WTC11 (cell line): ENCODE measurements around the gene C19orf85. TPM values are rescaled to one million over a fixed set of nuclear protein-coding genes. Genes with fewer than 3 reads are reported as not detected.

ENCODE experiments used
- CDX4 ChIP-seq: fragments of 250-450 bp; sonication (Bioruptor Pico); IDR thresholded peaks from 2 replicates; pipeline ENCODE4 v1.9.0; 2021; ENCODE audit warnings: moderate library complexity, mild to moderate bottlenecking, inconsistent platforms, borderline replicate concordance
- ESRRA ChIP-seq: sonication (generic); formaldehyde crosslinking; IDR thresholded peaks from 2 replicates; pipeline ENCODE4 v1.8.1; 2022; ENCODE audit warnings: mild to moderate bottlenecking, missing genetic modification reagents, borderline replicate concordance
- ETV6 ChIP-seq: sonication (generic); formaldehyde crosslinking; IDR thresholded peaks from 2 replicates; pipeline ENCODE4 v1.8.1; 2022; ENCODE audit warnings: mild to moderate bottlenecking, missing genetic modification reagents
- FOXJ3 ChIP-seq: sonication (generic); formaldehyde crosslinking; IDR thresholded peaks from 2 replicates; pipeline ENCODE4 v1.9.0; 2021; ENCODE audit warnings: missing genetic modification reagents, mild to moderate bottlenecking, borderline replicate concordance
- FOXP1 ChIP-seq: sonication (generic); formaldehyde crosslinking; IDR thresholded peaks from 2 replicates; pipeline ENCODE4 v1.8.0; 2022; ENCODE audit warnings: missing genetic modification reagents, mild to moderate bottlenecking, moderate library complexity, borderline replicate concordance
- GRHL2 ChIP-seq: fragments of 250-450 bp; sonication (Bioruptor Pico); IDR thresholded peaks from 2 replicates; pipeline ENCODE4 v1.8.0; 2022; ENCODE audit warnings: mild to moderate bottlenecking, moderate library complexity; ENCODE audit not compliant: insufficient replicate concordance, severe bottlenecking
- GTF2I ChIP-seq: fragments of 250-450 bp; sonication (Bioruptor Pico); conservative IDR thresholded peaks from 2 replicates; pipeline ENCODE4 v1.4.0; 2021; ENCODE audit warnings: mild to moderate bottlenecking
- JAZF1 ChIP-seq: fragments of 250-450 bp; sonication (Bioruptor Pico); IDR thresholded peaks from 2 replicates; pipeline ENCODE4 v1.9.0; 2021; ENCODE audit warnings: moderate library complexity, mild to moderate bottlenecking, inconsistent platforms
- MAX ChIP-seq: sonication (generic); formaldehyde crosslinking; IDR thresholded peaks from 2 replicates; pipeline ENCODE4 v1.8.0; 2022; ENCODE audit warnings: mild to moderate bottlenecking, missing genetic modification reagents
- MYBL2 ChIP-seq: sonication (generic); formaldehyde crosslinking; IDR thresholded peaks from 2 replicates; pipeline ENCODE4 v1.8.1; 2023; ENCODE audit warnings: mild to moderate bottlenecking, moderate library complexity, missing genetic modification reagents
- NFE2L1 ChIP-seq: sonication (generic); formaldehyde crosslinking; IDR thresholded peaks from 2 replicates; pipeline ENCODE4 v1.8.1; 2023; ENCODE audit warnings: missing genetic modification reagents
- NR1H2 ChIP-seq: sonication (generic); formaldehyde crosslinking; IDR thresholded peaks from 2 replicates; pipeline ENCODE4 v1.9.0; 2021; ENCODE audit warnings: mild to moderate bottlenecking, moderate library complexity, missing genetic modification reagents
- NR2C2 ChIP-seq: sonication (generic); formaldehyde crosslinking; IDR thresholded peaks from 2 replicates; pipeline ENCODE4 v1.8.0; 2022; ENCODE audit warnings: mild to moderate bottlenecking, missing genetic modification reagents
- OVOL2 ChIP-seq: fragments of 250-450 bp; sonication (Bioruptor Pico); IDR thresholded peaks from 2 replicates; pipeline ENCODE4 v1.9.0; 2021; ENCODE audit warnings: mild to moderate bottlenecking, borderline replicate concordance
- PRDM15 ChIP-seq: sonication (generic); formaldehyde crosslinking; IDR thresholded peaks from 2 replicates; pipeline ENCODE4 v1.8.0; 2022; ENCODE audit warnings: missing genetic modification reagents
- PREB ChIP-seq: sonication (generic); formaldehyde crosslinking; IDR thresholded peaks from 2 replicates; pipeline ENCODE4 v1.8.1; 2022; ENCODE audit warnings: mild to moderate bottlenecking, missing genetic modification reagents, moderate library complexity, borderline replicate concordance
- SMAD3 ChIP-seq: sonication (generic); formaldehyde crosslinking; IDR thresholded peaks from 2 replicates; pipeline ENCODE4 v1.8.0; 2022; ENCODE audit warnings: missing genetic modification reagents, mild to moderate bottlenecking, borderline replicate concordance
- SOX15 ChIP-seq: fragments of 250-450 bp; sonication (Bioruptor Pico); IDR thresholded peaks from 2 replicates; pipeline ENCODE4 v1.9.0; 2021; ENCODE audit warnings: mild to moderate bottlenecking
- SP1 ChIP-seq: sonication (generic); formaldehyde crosslinking; conservative IDR thresholded peaks from 2 replicates; pipeline ENCODE4 v1.8.1; 2022; ENCODE audit warnings: missing genetic modification reagents
- TCF7 ChIP-seq: sonication (generic); formaldehyde crosslinking; IDR thresholded peaks from 2 replicates; pipeline ENCODE4 v1.8.0; 2022; ENCODE audit warnings: mild to moderate bottlenecking, low read depth, missing genetic modification reagents, moderate library complexity
- TEAD1 ChIP-seq: sonication (generic); formaldehyde crosslinking; IDR thresholded peaks from 2 replicates; pipeline ENCODE4 v1.8.0; 2022; ENCODE audit warnings: mild to moderate bottlenecking, missing genetic modification reagents
- TP53 ChIP-seq: sonication (generic); formaldehyde crosslinking; IDR thresholded peaks from 2 replicates; pipeline ENCODE4 v1.8.1; 2023; ENCODE audit warnings: mild to moderate bottlenecking, missing genetic modification reagents
- ZBTB43 ChIP-seq: sonication (generic); formaldehyde crosslinking; IDR thresholded peaks from 2 replicates; pipeline ENCODE4 v1.8.1; 2023; ENCODE audit warnings: mild to moderate bottlenecking, missing genetic modification reagents
- ZNF138 ChIP-seq: sonication (generic); formaldehyde crosslinking; conservative IDR thresholded peaks from 2 replicates; pipeline ENCODE4 v1.8.1; 2022; ENCODE audit warnings: mild to moderate bottlenecking, moderate library complexity, missing genetic modification reagents
- ZNF263 ChIP-seq: sonication (generic); formaldehyde crosslinking; IDR thresholded peaks from 2 replicates; pipeline ENCODE4 v1.8.1; 2022; ENCODE audit warnings: low read depth, mild to moderate bottlenecking, moderate library complexity, missing genetic modification reagents
- ZNF317 ChIP-seq: sonication (generic); formaldehyde crosslinking; IDR thresholded peaks from 2 replicates; pipeline ENCODE4 v1.8.1; 2023; ENCODE audit warnings: low read depth, mild to moderate bottlenecking, moderate library complexity, missing genetic modification reagents, borderline replicate concordance
- ZNF396 ChIP-seq: fragments of 250-450 bp; sonication (Bioruptor Pico); IDR thresholded peaks from 2 replicates; pipeline ENCODE4 v1.8.0; 2021; ENCODE audit warnings: mild to moderate bottlenecking, moderate library complexity, borderline replicate concordance
- ZNF416 ChIP-seq: fragments of 250-450 bp; sonication (Bioruptor Pico); IDR thresholded peaks from 2 replicates; pipeline ENCODE4 v1.9.0; 2021; ENCODE audit warnings: mild to moderate bottlenecking, inconsistent platforms
- ZNF512 ChIP-seq: sonication (generic); formaldehyde crosslinking; IDR thresholded peaks from 2 replicates; pipeline ENCODE4 v1.8.1; 2022; ENCODE audit warnings: missing genetic modification reagents, borderline replicate concordance
- ZSCAN18 ChIP-seq: fragments of 250-450 bp; sonication (Bioruptor Pico); IDR thresholded peaks from 2 replicates; pipeline ENCODE4 v2.1.2; 2022; ENCODE audit warnings: mild to moderate bottlenecking, moderate library complexity
- total RNA-seq: library from RNA; stranded (reverse); gene quantifications from 3 replicates; pipeline ENCODE4 v1.2.3, GENCODE V29; 2021

C19orf85 gene
- total RNA-seq, 1 experiment from 2014 or later, result 2.2 TPM

GRCh38 chr19:55503502-55504251 lies 39.1 kb upstream of the C19orf85 start (continued):
- TF ChIP-seq TCF7 (peak; percentile 94; the same call in 1 of the 2 replicates), TP53 (CRISPR knock-in tag) (peak; percentile 99), SOX15 (CRISPR knock-in tag) (no peak), GTF2I (no peak), CDX4 (CRISPR knock-in tag) (no peak), ZNF138 (peak; percentile 99), PRDM15 (CRISPR knock-in tag) (peak; percentile 79), SP1 (CRISPR knock-in tag) (peak; percentile 92), NR2C2 (peak; percentile 83), OVOL2 (CRISPR knock-in tag) (no peak), JAZF1 (CRISPR knock-in tag) (no peak), ZNF317 (CRISPR knock-in tag) (peak; percentile 80), ZNF396 (CRISPR knock-in tag) (no peak), SMAD3 (CRISPR knock-in tag) (peak; percentile 97), ZNF416 (CRISPR knock-in tag) (no peak), FOXP1 (peak; percentile 100), TEAD1 (CRISPR knock-in tag) (peak; percentile 99), ZNF512 (CRISPR knock-in tag) (peak; percentile 87; the same call in 1 of the 2 replicates), MAX (CRISPR knock-in tag) (peak; percentile 100), PREB (peak; percentile 95; the same call in 1 of the 2 replicates), MYBL2 (peak; percentile 98), NR1H2 (CRISPR knock-in tag) (peak; percentile 93), ZBTB43 (CRISPR knock-in tag) (peak; percentile 99), ETV6 (CRISPR knock-in tag) (peak; percentile 100), FOXJ3 (CRISPR knock-in tag) (peak; percentile 96), ZSCAN18 (no peak), ESRRA (CRISPR knock-in tag) (peak; percentile 98), GRHL2 (CRISPR knock-in tag) (no peak), NFE2L1 (CRISPR knock-in tag) (peak; percentile 100), ZNF263 (CRISPR knock-in tag) (peak; percentile 83)
